ENCODE data around the gene PTPRK. TPM values are rescaled to one million over a fixed set of nuclear protein-coding genes. Genes with fewer than 3 reads are reported as not detected.

The PTPRK gene
- total RNA-seq, 1 donor from 2014 or later = 50.3 TPM

GRCh38 chr6:128532136-128532535, 11.7 kb upstream of the PTPRK start:
- no peak for TF ChIP-seq CTCF (IDR thresholded peaks at IDR 0.05; ENCODE audit: partially characterized antibody, unreplicated experiment)
- no peak for DNase-seq
- H3K27me3 Mint-ChIP-seq (ENCODE audit: unreplicated experiment) = no peaks in the 10 kb centered on the region

GRCh38 chr6:128531696-128532095, 11.3 kb upstream of the PTPRK start:
- H3K27me3 Mint-ChIP-seq (ENCODE audit: unreplicated experiment) = no peaks in the 10 kb centered on the region
- no peak overlapping the region for H3K4me3 Mint-ChIP-seq (ENCODE audit: unreplicated experiment)
- DNase-seq = no peak
- peaks cover 6% of the 10 kb centered on the region for H3K4me1 Mint-ChIP-seq (ENCODE audit: low read depth, unreplicated experiment)
- H3K36me3 Mint-ChIP-seq (ENCODE audit: unreplicated experiment) = no peaks in the 10 kb centered on the region
- no peaks in the 10 kb centered on the region for H3K9me3 Mint-ChIP-seq (ENCODE audit: unreplicated experiment)
- H3K27ac Mint-ChIP-seq (ENCODE audit: unreplicated experiment) = no peak overlapping the region
- no peak for TF ChIP-seq CTCF (IDR thresholded peaks at IDR 0.05; ENCODE audit: partially characterized antibody, unreplicated experiment)

More at GRCh38 chr6:128532136-128532535, 11.7 kb upstream of the PTPRK start:
- H3K36me3 Mint-ChIP-seq (ENCODE audit: unreplicated experiment) = no peaks in the 10 kb centered on the region
- H3K4me3 Mint-ChIP-seq (ENCODE audit: unreplicated experiment) = no peak overlapping the region
- H3K4me1 Mint-ChIP-seq (ENCODE audit: low read depth, unreplicated experiment) = peaks cover 6% of the 10 kb centered on the region
- H3K9me3 Mint-ChIP-seq (ENCODE audit: unreplicated experiment) = no peaks in the 10 kb centered on the region
- H3K27ac Mint-ChIP-seq (ENCODE audit: unreplicated experiment) = no peak overlapping the region

- Mint-ChIP-seq H3K4me1 (ENCODE audit: low read depth, unreplicated experiment) (peaks cover 12% of the 10 kb centered on the region), H3K4me3 (ENCODE audit: unreplicated experiment) (no peak overlapping the region), H3K27me3 (ENCODE audit: unreplicated experiment) (no peaks in the 10 kb centered on the region), H3K9me3 (ENCODE audit: unreplicated experiment) (no peaks in the 10 kb centered on the region), H3K36me3 (ENCODE audit: unreplicated experiment) (no peaks in the 10 kb centered on the region), H3K27ac (ENCODE audit: unreplicated experiment) (no peak overlapping the region)
- no peak for TF ChIP-seq CTCF (IDR thresholded peaks at IDR 0.05; ENCODE audit: partially characterized antibody, unreplicated experiment)
- DNase-seq = no peak
These were observed 7.8 kb upstream of the PTPRK start for GRCh38 chr6:128528241-128528640.

GRCh38 chr6:128527375-128527774, 7.0 kb upstream of the PTPRK start:
- no peak overlapping the region for H3K27ac Mint-ChIP-seq (ENCODE audit: unreplicated experiment)
- H3K9me3 Mint-ChIP-seq (ENCODE audit: unreplicated experiment) = no peaks in the 10 kb centered on the region
- no peaks in the 10 kb centered on the region for H3K27me3 Mint-ChIP-seq (ENCODE audit: unreplicated experiment)
- no peak overlapping the region for H3K4me3 Mint-ChIP-seq (ENCODE audit: unreplicated experiment)
- TF ChIP-seq CTCF (IDR thresholded peaks at IDR 0.05; ENCODE audit: partially characterized antibody, unreplicated experiment) = no peak
- DNase-seq = no peak
- H3K4me1 Mint-ChIP-seq (ENCODE audit: low read depth, unreplicated experiment) = peaks cover 6% of the 10 kb centered on the region
- no peaks in the 10 kb centered on the region for H3K36me3 Mint-ChIP-seq (ENCODE audit: unreplicated experiment)

- Mint-ChIP-seq H3K4me3 (ENCODE audit: unreplicated experiment) (no peak overlapping the region), H3K27me3 (ENCODE audit: unreplicated experiment) (no peaks in the 10 kb centered on the region), H3K9me3 (ENCODE audit: unreplicated experiment) (peaks cover 2% of the 10 kb centered on the region), H3K36me3 (ENCODE audit: unreplicated experiment) (no peaks in the 10 kb centered on the region), H3K4me1 (ENCODE audit: low read depth, unreplicated experiment) (peaks cover 8% of the 10 kb centered on the region), H3K27ac (ENCODE audit: unreplicated experiment) (no peak overlapping the region)
- no peak for DNase-seq
- TF ChIP-seq CTCF (IDR thresholded peaks at IDR 0.05; ENCODE audit: partially characterized antibody, unreplicated experiment) = no peak
These were observed 5.9 kb upstream of the PTPRK start for GRCh38 chr6:128526152-128526914.

Data from glutamatergic neuron (in vitro differentiated cells).